HG03520 (cell line): ENCODE measurements around the gene NCLN.

Experiments used
- ATAC-seq: cut with Tn5 transposase; IDR thresholded peaks from one replicate; pipeline ENCODE4 v1.9.1; 2021; ENCODE audit warnings: mild to moderate bottlenecking, moderate library complexity; ENCODE audit not compliant: unreplicated experiment

Gene NCLN, protein sequence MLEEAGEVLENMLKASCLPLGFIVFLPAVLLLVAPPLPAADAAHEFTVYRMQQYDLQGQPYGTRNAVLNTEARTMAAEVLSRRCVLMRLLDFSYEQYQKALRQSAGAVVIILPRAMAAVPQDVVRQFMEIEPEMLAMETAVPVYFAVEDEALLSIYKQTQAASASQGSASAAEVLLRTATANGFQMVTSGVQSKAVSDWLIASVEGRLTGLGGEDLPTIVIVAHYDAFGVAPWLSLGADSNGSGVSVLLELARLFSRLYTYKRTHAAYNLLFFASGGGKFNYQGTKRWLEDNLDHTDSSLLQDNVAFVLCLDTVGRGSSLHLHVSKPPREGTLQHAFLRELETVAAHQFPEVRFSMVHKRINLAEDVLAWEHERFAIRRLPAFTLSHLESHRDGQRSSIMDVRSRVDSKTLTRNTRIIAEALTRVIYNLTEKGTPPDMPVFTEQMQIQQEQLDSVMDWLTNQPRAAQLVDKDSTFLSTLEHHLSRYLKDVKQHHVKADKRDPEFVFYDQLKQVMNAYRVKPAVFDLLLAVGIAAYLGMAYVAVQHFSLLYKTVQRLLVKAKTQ

DNA sequence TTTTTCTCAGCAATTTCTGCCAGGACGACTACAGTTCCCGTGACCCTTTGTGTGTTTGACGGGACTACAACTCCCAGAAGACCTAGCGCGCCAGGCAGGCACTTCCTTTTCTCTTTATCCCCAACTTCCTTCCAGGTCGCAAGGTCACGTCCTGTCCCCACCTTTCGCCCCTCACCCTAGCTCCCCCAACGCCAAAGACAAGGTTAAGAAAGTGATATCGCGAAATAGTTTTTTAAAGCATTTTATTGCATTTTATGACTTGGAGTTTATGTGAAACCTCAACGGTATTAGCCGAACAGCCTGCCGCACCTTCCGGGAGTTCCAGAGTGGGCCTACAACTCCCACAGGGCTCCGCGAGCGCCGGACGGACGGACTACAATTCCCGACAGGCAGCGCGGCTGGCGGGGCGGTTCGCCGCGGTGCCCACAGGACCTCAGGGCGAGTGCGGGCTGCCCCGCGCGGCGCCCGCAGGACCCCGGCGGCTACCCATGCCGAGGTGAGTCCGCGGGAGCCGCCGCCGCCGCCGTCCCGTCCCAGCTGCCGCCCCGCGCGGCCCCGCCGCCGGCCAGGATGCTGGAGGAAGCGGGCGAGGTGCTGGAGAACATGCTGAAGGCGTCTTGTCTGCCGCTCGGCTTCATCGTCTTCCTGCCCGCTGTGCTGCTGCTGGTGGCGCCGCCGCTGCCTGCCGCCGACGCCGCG lies at the start of gene NCLN:
Gene NCLN (plus strand): TSS at position 470 of the 699 bp plus-strand sequence. CDS start 101 bp downstream, at position 571.
- ATAC-seq, result peak; percentile 65

DNA sequence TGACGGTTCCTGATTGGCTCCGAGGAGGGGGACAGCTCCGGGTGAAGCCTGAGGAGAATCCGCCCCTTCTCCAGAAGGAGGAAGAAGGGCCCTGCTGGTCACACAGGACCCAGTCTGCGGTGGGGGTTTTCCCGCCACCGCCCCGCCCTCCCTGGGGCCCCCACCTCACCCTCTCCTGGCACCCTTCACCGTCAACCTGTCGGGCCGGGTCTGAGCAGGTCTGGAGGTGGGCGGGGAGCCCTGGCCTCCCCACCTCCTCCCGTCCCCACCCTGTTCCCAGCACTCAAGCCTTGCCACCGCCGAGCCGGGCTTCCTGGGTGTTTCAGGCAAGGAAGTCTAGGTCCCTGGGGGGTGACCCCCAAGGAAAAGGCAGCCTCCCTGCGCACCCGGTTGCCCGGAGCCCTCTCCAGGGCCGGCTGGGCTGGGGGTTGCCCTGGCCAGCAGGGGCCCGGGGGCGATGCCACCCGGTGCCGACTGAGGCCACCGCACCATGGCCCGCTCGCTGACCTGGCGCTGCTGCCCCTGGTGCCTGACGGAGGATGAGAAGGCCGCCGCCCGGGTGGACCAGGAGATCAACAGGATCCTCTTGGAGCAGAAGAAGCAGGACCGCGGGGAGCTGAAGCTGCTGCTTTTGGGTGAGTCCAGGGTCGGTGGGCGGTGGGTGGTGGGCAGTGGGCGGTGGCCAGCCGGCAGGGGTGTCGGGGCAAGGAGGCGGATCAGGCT lies 49.6 kb upstream of the NCLN start, which contains the start of gene GNA15:
Gene GNA15 (plus strand): TSS at position 73 of the 723 bp plus-strand sequence. CDS start 418 bp downstream, at position 491.
- no peak for ATAC-seq

DNA sequence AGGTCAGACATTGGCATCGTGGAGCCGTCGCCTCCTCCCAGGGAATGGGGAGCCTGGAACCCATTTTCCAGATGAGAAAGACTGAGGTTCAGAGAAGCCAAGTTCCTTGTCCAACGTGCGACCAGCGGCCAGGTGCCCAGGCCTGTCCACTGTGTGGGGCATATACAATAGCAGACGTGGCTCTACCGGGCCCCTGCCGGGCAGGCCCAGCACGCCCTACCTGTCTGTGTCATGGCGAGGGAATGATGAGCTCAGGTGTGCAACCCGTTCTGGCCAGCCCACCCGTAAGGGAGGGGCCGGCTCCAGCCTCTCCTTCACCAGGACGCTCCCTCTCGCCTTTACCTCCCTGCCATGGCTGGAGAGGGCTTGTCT lies 49.1 kb upstream of the NCLN start:
- no peak for ATAC-seq

DNA sequence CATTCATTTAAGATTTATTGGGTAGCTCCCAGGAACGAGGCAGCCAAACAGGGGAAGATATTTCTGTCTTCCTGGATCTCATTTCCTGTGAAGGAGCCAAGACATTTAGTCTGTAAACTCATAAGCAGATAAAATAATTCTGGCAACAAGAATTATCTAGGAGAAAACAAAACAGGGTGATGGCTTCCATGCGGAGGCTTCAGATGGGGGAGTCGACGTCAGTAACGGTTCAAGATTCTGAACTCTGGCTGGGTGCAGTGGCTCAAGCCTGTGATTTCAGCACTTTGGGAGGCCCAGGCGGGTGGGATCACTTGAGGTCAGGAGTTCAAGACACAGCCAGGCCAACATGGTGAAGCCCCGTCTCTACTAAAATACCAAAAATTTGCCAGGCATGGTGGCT lies 48.6 kb upstream of the NCLN start:
- ATAC-seq, result no peak

DNA sequence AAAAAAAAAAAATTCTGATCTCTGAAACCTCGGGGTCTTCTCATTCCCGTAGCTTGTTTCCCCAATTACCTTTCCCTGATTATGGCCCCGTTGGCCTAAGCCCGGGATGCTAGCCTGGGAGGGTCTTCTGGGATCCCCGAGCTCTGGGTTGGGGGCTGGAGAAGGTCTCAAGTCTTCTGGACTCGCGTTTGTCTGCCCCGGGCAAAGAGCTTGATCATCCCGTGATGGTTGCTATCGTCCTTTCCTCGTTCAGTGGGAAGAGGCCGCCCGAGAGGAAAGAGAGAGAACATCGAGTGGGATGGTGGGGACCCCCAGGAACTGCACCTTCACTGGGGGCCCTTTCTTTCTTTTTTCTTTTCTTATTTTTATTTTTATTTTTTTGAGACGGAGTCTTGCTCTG lies 47.5 kb upstream of the NCLN start:
- no peak for ATAC-seq

DNA sequence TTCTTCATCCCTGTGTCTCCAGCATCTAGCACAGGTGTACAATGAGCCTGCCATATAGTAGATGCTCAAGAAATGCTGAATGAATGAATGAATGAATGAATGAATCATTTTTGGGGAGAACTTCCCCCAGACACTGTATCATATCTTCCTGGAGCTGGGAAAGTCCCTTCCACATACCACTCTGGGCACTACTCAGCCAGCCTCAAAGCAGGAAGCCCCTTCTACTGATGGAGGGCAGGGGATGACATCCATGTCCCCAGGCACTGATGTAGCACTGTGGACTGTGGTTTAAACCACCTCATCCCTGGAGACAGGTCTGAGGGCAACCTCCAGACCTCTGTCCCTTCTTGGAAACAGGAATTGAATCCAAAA lies 45.1 kb upstream of the NCLN start:
- no peak for ATAC-seq

DNA sequence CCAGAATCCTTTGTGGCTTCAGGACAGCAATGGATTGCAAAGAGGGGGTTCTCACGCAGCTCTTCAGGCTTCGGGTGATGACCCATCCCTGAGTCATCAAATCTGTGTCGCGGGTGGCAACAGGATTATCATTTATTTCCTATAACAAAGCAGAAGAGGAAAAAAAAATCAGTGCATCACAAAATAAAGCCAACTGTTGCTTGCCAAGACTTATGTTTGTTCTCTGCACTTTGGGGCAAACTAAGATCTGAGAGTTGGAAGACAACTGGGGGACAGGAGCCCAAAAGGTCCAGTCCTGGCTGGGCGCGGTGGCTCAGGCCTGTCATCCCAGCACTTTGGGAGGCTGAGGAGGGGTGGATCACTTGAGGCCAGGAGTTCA lies 43.4 kb upstream of the NCLN start:
- no peak for ATAC-seq

DNA sequence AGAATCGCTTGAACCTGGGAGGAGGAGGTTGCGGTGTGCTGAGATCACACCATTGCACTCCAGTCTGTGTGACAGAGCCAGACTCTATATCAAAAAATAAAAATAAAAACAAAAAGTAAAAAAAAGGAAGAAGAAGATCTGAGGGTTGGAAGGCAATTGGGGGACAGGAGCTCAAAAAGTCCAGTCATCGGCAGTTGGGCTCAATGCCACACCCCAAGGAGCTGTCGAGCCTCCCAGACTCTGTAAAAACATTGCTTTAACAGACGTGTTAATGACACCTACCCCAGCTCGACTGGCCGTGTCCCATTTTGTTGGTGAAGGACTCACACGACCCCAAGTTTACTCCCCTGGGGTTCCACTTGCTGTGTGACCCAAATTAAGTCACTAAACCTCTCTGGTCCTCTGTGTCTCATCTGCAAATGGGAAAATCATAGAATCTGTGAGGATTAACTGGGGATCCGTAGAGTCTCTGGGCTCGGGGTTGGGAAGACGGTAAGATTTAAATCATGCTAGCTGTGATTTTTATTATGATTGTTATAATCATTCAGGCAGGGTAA lies 42.9 kb upstream of the NCLN start:
- no peak for ATAC-seq

DNA sequence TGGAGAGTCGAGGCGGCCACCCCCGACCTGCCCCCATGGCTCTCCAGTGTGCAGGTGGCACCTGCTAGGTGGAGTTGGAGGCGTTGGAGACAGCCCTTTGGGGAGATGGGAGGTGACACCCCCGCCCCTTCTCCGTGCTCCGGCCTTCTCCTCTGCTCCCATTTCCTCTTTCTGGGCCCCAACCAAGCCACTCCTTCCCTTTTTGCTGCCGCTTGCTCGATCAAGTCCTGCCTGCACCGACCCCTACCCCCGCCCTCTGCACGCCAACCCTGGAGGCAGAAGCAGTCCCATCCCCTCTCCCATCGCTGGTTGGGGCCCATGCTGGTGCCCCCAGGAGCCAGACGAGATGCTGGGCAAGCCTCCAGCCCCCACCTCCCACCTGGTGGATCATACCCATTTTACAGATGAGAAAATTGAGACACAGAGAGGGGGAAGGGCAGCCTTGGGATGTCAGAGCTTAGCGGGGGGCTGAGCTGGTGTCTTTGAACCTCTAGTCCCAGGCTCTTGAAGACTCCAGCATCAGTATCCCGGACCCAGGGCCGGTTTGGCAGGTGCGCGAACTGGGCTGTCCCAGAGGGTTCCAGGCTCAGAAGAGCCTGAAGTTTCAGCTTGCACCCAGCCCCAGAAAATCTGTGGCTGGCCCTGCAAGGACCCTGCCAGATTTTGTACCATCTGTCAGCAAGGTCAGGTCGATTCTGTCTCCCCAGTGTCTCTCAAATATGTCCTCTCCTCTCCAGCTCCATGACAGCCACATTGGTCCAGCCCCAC lies 39.6 kb upstream of the NCLN start:
- no peak for ATAC-seq

DNA sequence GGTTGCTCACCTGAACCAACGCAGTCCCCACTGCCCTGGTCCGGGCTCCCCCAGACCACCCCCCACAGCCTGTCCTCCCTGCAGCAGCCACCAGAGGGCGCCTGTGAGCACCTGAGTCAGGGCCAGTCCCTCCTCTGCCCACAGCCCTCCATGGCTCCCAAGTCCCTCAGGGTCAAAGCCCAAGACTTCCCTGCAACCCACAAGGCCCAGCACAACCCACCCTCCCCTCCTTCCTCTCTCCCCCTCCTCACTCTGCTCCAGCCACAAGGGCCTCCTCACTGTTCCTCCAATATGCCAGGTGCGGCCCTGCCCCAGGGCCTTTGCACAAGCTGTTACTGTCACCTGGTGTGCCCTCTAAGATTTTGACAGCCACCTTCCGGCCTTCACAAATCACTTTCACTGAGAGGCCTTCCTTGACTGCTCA lies 39.0 kb upstream of the NCLN start:
- no peak for ATAC-seq

DNA sequence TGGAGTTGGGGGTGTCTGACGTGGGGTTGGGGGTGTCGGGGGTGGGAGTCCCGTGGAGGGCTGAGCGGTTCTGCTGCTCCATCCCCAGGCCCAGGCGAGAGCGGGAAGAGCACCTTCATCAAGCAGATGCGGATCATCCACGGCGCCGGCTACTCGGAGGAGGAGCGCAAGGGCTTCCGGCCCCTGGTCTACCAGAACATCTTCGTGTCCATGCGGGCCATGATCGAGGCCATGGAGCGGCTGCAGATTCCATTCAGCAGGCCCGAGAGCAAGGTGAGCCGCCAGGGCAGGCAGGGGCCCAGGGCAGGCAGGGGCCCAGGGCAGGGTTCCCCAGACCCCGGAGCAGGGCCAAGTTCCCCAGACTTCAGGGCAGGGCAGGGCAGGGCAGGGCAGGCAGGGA lies 37.2 kb upstream of the NCLN start:
- ATAC-seq, result no peak

DNA sequence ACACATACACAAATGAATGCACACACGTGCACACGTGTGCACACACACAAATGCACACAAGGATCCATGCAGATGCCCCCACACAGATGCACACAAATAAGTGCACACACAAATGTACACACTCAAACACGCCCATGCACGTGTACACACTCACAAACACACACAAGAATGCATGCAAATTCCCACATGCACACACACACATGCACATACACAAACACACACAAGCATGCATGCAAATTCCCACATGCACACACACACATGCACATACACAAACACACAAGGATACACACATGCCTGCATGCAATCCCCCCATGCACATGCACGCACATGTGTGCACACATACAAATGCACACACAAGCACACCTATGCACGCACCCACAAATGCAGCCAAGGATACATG lies 36.6 kb upstream of the NCLN start:
- no peak for ATAC-seq

DNA sequence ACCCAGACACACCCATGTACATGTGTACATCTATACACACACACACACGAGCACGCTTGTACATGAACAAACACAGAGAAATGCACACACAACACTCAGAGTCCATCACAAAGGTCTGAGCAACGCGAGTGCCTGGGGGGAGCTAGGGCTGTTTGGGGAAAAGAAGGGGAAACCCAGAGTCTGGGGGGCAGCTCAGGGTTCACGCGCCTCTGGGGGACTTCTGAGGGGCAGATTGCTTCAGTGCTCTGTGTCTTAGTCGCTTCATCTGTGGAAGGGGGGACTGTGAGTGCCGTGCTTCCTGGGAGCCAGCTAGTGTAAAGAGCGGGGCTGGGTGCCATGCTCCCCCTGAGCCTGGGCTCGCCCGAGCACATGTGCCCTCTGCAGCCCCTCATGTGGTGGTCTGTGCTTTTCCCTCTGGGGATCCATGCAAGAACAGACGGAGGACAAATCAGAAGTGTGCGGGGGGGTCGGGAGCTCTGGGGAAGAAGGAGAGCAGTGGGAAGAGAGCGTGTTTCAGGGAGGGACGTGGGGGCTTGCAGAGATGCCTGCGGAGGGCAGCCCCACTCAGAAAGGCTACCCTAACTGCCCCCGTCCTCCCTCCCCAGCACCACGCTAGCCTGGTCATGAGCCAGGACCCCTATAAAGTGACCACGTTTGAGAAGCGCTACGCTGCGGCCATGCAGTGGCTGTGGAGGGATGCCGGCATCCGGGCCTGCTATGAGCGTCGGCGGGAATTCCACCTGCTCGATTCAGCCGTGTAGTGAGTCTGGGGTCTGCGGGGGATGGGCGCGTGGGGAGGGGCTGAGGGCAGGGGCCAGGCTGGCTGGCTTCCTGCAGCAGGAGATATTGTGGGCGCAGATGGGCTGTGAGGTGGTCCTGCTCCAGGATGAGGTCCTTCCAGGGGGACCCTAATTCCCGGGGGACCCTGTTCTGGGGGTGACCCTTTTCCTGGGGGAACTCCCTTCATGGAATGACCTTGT lies 35.9 kb upstream of the NCLN start:
- ATAC-seq, result no peak

DNA sequence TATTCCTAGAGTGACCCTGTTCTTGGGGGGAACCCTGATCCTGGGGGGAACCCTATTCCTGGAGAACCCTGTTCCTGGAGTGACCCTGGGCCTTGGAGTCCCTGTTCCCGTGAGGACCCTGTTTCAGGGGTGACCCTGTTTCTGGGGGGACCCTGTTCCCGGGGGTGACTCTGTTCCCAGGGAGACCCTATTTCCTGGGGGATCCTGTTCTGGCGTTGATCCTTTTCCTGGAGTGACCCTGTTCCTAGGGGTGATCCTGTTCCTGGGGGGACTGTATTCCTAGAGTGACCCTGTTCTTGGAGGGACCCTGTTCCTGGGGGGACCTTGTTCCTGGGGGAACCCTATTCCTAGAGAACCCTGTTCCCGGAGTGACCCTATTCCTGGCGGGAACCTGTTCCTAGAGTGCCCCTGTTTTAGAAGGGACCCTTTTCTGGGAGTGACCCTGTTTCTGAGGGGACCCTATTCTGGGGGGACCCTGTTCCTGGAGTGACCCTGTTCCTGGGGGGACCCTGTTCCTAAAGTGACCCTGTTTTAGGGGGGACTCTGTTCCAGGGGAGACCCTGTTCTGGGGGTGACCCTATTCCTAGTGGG lies 34.9 kb upstream of the NCLN start:
- ATAC-seq, result no peak

DNA sequence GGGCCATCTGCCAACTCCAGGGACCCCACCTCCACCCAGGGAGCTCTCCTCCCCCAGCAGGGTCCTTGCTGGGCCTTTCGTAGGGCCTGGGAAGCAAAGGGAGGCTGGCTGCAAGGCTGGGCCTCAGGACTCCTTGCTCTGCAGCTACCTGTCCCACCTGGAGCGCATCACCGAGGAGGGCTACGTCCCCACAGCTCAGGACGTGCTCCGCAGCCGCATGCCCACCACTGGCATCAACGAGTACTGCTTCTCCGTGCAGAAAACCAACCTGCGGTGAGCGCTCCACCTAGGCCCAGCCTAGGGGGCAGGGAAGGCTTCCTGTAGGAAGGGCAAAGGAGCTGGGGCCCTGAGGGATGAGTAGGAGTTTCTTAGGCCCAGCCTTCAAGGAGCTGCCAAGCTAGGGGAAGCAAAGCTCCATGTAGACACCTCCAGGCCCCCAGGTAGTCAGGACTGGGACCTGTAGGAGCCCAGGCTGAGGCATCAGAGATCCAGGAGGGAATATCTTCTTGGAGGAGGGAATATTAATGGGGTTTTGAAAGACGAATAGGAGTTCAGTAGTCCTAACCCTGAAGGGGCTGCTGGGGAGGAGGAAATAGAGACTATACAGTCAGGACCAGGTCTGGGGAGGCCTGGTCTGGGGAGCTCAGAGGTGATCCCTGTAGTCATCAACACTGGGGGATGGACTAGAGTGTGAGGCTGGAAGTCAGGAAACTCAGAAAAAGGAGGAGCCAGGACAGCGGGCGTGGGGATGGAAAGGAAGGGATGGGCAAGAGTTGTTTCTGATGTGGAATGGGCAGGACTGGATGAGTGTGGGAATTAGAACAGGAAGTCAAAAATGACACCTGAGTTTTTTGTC lies 33.9 kb upstream of the NCLN start:
- ATAC-seq, result no peak

DNA sequence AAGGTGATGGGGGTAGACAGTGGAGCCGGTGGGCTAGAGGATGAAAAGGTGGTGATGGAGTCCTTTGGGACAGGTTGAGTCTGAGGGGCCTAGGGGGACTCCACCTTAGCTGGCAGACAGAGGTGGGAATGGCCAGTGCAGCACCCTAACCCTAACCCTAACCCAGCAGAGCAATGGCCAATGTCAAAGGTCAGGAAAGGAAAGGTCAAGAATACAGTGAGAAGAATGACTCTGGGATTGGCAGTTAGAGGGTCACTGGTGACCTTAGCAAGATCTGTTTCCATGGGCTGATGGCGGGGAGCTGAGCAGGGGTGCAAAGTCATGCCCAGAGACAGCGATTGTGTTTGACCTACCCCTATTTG lies 33.3 kb upstream of the NCLN start:
- ATAC-seq, result no peak

DNA sequence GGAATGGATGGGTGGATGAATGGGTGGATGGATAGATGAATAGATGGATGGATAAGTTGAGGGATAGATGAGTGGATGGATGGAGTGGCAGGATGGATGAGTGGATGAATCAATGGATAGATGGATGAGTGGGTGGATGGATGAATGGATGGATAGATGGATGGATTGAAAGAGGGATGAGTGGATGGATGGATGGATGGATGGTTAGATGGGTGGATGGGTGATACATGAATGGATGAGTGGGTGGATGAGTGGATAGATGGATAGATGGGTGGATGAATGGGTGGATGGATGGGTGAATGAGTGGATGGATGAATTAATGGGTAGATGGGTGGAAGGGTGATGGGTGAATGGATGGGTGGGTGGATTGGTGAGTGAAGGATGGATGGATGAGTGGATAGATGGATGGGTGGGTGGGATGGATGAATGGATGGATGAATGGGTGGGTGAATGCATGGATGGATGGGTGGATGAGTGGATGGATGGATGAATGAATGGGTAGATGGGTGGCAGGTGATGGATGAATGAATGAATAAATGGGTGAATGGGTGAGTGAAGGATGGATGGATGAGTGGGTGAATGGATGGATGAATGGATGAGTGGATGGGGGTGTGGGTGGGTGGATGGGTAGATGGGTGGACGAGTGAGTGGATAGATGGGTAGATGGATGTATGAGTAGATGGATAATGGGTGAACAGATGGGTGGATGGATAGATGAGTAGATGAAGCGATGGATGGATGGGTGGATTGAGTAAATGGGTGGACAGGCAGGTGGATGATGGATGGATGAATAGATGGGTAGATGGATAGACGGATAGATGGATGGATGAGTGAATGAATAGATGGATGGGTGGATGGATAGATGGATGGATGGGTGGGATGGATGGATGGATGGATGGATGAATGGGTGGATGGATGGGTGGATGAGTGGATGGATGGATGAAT lies 32.2 kb upstream of the NCLN start:
- ATAC-seq, result no peak
